ELF-1 (cell line): Measurements from ENCODE around the gene RPE65.
"Not testable (repeated sequence)": the region's sequence is repeated elsewhere in the genome, so short reads cannot be mapped to it uniquely, and the experiment has no call there.

Experiments used
- DNase-seq: peaks from one replicate; pipeline ENCODE4 v3.0.0-alpha.2; 2016; ENCODE audit warnings: low read depth, low spot score

The RPE65 gene

DNA sequence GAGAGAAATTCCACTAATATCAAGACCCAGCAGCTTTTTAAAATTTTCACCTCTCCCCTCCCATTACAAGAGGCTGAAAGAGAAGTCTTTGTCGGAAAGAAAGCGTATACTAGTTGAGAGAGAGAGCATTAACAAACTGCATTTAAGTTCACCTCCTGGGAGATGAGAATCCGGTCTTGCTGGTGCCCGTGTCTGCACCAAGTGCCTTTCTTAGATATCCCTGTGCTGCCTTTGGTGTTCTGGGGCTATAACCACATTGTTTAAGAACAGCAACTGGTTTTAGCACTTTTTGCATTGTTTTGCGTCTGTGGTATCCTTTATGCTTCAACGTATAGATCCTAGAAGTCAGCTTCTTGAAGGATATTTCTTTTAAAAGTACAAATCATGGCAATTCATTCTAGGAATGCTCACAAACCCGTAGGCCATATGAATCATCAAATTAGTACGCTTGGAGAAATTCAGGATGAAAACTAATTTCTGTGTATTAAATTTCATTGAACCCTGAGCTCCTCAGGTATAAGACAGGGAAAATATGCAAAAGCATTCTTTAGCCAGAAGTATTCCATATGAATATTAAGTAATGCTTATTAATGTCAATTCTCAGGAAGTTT, 3.4 kb upstream of the RPE65 start:
- no peak for DNase-seq

DNA sequence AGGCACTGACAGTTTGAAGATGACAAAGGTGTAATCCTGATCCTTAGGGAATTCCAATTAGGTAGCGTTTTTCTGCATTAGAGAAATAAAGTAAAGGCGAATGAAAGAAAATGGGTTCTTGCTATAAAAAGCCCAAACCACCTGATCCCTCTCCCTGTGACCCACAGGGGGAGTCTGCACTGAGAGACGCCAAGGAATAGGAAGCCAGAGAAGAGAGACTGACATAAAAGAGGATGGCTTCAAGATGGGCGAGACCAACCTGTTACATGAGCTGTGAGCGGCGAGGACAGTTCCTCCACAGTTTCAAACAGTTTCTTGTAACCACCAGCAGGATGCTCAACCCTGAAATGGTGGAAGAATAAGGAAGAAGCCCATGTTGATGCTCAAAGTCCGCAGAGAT, 1.4 kb downstream of the RPE65 start:
- peak; percentile 30 for DNase-seq

DNA sequence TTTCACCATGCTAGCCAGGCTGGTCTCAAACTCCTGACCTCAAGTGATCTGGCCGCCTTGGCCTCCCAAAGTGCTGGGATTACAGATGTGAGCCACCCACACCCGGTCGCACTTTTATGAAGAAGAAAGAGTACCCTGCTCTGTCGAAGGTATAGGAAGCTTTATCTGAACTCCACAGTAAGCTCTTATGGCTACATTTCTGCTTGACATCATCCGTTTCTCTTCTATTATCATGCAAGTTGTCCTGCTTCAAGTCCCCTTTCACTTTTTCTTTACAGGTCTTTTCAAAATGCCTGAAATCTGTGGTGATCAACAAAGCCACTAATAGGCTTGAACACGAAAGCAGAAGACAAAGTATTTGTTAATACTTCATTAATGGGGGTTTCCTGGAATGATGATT, 4.0 kb downstream of the RPE65 start:
- DNase-seq, result no peak

DNA sequence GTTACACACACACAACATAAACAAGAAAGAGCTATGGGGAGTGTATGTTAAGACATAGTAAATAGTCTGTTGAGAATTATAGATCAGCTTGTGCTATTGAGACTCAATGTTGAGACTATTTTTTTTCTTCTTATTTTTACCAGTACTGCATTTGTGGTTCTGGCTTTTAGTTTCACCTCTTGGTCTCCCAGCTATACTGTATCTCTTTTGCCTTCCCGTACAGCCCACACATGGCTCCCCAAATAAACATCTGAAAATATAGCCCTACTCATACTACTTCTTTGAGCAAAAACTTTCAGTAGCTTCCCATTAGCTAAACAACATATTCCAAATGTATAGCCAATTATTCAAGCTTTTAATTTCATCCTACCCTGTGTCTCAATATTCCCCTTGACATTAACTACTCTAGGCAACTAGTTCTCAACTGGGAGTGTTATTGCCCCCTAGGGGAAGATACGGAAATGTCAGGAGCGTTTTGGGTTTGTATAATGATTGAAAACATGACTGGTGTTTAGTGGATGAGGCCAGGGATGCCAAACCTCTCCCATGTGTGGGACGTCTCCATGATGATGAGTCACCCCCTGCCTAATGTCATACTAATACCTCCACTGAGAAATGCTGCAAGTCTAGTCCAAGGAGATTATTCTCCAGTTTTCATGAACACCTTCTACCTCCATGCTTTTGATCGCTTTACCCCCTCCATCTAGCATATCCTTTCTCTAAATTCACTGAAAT, 6.8 kb downstream of the RPE65 start:
- DNase-seq, result peak; percentile 24

DNA sequence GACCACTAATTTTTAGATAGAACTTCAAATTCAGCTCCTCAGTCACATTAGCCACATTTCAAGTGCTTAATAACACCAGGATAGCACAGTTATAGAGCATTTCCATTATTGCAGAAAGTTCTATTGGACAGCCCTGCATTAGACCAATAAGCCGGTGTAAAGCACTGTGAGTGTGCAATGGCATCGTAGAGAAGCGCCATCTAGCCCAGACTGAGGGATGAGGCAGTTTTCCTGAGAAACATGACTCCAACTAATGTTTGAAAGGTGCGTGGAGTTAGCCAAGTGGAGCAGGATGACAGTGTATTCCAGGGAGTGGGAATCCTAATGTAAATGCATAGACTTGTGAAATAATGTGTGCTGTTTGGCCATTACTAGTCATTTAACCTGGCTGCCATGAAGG, 7.7 kb downstream of the RPE65 start:
- DNase-seq, result no peak

DNA sequence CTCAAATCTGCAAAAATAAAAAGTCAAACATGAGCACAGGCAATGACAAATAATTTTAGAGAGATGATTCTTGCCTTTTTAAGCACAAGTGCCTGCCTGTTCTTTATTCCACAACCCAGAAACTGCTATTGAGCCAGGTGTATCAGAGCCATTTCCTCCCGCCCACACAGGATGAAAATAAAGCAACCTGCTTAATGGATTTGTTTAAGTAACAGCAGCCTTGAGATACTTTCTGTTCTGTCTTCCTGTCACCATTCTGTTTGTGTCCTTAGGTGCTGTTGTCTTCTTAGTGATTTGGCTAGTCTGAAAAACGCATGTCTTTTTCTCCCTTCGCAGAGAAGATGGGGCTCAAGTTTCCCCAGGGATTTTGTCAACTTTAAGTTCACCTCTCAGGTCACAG, 11.4 kb downstream of the RPE65 start:
- DNase-seq, result no peak

DNA sequence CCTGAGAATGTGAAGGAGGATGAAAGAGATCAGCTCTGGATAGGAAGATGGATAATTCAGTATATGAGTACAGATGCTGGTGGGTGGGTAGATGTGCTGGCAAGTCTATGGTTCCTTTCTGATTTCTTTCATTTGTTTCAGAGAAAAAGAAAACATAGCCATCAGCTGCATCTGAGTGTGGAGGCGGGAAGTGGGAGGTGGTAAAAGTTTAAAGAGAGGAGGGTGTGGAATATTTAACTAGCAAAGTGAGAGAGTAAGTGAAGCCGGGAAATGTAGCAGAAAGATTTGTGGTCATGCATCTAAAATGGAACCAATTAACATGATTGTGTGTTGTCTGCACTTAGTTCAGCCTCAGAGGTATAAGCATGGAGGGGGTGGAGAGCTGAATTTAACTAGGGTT, 16.4 kb downstream of the RPE65 start:
- DNase-seq, result no peak

DNA sequence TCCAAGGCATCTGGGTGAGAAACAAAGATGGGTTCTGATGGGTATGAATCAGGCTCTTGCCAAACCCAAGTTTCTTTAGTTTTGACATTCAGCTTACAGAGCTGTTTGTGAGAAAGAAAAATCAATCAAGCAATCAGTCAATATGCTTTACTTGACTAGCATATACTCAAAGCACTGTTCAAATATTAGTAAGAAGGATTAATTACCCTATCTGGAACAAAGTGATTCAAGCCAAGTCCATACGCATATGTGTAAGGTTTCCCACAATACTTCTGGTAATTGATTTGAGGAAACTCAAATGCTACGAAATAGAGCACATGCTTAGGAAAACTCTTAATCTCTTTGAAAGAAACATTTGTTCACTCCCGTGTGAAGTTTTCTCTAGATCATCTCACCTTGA, 18.7 kb downstream of the RPE65 start:
- DNase-seq, result no peak

DNA sequence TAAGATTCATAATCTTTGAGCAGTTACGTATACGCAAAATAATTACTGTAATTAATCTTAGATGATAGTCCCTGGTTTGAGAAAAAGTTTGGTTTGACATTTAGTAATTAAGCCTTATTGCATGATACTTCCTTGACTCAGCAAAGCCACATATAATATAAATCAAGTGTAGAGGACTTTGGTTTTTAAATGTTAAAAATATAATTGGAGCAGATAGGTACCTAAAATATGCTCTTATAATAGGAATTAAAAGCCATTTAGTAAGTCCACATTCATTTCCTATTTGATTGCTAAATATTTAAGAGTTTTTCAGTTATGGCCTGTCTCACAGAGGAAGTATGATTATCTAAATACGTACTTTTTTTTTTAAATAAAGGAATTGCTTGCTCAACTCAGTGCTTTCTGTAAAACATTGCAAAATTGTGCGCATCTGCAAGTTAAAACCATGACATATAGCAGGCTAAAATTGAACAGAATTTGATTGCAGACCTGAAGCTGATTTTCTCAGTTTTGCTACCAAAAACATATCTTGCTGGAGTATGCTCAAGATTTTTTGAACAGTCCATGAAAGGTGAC, 20.4 kb downstream of the RPE65 start:
- DNase-seq, result no peak

DNA sequence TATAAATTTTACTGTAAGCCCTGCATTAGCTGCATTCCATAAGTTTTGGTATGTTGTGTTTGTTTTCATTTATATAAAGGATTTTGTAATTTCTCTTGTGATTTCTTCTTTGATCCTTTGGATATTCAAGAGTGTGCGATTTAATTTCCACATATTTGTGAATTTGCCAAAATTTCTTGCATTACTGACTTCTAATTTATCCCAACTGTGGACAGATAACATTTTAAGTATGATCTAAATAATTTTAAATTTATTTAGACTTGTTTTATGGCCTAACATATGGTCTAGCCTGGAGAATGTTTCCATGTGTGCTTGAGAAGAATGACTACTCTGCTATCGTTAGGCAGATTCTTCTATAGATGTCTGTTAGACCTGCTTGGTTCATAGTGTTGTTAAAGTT, 23.2 kb downstream of the RPE65 start:
- DNase-seq, result no peak

DNA sequence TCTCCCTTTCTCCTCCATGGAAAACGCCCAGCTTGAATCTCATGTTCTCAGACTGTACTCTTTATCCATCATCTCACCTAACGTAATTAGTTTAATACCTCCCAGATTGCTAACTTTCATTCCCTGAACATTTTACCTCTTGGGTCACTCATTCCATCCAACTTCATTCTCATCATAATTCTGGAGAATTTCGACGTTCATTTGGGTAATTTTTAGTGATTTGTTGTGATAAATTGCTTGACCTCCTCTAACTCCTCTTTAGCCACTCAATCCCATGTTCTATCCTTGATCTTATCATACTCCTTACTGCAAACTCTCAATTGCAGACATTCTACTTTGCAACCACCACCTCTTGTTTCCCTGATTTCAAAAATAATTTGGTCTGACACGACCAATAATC, 28.4 kb downstream of the RPE65 start:
- DNase-seq, result no peak

DNA sequence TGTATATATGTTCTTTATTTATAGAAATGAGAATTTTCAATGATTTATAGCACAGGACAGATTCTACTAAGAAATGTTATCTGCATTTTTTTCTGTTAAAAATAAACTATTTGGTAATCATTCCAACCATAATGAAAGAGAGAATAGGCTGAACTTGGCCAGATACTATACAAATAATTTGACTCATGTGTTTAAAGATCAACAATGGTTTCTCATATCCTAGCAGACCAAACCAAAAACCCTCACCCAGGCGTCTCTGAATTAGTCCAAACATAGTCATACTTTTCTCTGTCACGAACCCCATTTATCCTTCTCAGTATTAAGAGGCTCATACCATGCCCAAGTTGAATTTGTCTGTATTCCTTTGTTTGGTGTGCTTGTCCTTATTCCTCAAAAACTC, 40.3 kb downstream of the RPE65 start:
- DNase-seq, result no peak

DNA sequence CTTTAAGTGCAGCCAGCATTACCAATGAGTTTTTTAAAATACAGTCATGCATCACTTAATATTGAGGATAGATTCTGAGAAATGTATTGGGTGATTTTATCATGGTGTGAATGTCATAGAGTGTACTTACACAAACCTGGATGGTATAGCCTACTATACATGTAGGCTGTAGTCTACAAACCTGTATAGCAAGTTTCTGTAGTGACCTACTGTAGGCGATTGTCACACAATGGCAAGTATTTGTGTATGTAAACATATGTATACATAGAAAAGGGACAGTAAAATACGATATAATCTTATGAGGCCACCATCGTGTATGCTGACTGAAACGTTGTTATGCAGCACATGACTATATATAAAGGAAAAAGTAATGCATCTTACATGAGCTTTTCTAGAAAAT, 48.2 kb downstream of the RPE65 start:
- no peak for DNase-seq

DNA sequence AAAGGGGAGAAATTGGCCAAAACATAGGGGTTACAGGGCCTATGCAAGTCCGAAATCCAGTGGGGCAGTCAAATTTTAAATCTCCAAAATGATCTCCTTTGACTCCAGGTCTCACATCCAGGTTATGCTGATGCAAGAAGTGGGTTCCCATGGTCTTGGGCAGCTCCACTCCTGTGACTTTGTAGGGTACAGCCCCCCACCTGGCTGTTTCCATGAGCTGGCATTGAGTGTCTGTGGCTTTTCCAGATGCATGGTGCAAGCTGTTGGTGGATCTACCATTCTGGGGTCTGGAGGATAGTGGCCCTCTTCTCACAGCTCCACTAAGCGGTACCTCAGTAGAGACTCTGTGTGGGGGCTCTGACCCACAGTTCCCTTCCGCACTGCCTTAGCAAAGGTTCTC, 54.2 kb downstream of the RPE65 start:
- not testable (repeated sequence) for DNase-seq

DNA sequence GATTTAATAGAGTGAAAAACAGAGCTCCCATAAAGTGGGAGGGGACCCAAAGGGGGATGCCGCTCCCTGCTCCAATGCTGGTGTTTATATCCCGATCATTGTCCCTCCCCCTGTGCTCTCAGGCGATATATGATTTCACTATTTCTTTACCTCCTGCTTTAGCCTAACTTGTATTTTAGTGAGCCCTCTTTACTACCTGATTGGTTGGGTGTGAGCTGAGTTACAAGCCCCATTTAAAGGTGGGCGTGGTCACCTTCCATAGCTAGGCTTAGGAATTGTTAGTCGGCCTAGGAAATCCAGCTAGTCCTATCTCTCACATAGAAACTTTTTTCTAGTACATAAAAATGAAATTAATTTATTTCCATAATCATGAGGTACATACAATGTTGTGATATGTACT, 57.3 kb downstream of the RPE65 start:
- not testable (repeated sequence) for DNase-seq

DNA sequence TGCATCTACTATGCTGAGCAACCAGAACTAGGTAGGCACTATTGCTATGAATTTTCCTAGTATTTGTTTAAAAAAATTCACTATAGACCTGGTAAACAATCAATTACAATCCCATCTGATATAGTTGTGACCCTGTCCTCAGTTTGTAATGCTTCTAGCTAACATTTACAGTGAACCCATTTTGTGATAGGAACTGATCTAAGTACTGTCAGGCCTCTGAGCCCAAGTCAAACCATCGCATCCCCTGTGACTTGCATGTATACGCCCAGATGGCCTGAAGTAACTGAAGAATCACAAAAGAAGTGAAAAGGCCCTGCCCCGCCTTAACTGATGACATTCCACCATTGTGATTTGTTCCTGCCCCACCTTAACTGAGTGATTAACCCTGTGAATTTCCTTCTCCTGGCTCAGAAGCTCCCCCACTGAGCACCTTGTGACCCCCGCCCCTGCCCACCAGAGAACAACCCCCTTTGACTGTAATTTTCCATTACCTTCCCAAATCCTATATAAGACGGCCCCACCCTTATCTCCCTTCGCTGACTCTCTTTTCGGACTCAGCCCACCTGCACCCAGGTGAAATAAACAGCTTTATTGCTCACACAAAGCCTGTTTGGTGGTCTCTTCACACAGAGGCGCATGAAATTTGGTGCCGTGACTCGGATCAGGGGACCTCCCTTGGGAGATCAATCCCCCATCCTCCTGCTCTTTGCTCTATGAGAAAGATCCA, 63.8 kb downstream of the RPE65 start:
- DNase-seq, result not testable (repeated sequence)

DNA sequence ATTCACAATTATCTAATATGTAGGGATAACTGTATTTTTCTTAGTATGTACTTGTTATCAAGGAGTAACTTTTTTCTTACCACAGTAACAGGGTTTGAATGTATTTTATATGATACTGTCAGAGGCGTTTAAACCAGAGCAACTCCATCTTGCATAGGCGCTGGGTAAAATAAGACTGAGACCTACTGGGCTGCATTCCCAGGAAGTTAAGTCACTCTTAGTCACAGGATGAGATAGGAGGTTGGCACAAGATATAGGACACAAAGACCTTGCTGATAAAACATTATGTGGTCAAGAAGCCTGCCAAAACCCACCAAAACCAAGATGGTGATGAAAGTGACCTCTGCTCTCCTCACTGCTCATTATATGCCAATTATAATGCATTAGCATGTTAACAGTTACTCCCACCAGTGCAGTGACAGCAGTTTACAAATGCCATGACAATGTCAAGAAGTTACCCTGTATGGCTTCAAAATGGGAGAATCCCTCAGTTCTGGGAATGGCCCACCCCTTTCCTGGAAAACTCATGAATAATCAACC, 64.8 kb downstream of the RPE65 start:
- DNase-seq, result no peak

DNA sequence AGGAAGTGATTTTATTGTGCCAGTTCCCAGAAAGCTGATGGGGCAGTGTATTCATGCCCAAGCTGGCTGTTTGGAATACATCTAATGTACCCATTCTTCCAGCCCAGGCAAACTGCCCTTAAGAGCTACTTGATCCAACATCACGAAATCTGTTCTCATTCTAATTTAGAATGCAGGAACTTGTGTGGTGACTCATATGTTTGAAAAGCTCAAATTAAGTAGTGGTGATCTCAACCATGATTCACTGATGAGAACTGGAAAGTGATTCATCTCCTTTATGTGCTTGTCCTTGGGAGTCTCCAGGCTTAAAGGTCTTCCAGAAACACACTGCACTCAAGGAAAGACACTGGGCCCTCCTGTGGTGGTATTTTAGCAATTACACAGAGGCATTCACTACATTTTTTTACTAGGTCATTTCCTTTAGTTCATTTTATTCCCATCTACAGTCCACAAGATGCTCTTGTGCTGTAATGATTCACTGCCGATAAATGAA, 65.4 kb downstream of the RPE65 start:
- DNase-seq, result peak; percentile 21

DNA sequence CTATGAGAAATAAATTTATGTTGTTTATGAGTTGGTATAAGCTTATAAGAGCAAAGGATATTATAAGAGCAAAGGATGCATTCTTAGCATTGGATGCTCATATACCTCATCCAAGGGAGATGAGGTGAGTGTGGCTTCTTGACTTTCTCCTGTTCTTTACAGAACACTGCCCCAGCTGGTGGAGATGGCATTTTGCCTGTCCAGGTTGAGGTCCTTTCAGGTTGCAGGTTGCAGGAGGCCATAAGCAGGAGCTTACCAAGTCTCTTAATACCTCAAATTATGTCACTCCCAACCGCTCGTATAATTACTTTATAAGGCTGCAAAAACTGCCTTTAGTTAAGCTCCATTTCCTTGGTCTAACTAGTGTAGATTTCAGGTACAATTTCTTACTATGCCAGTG, 66.7 kb downstream of the RPE65 start:
- no peak for DNase-seq

DNA sequence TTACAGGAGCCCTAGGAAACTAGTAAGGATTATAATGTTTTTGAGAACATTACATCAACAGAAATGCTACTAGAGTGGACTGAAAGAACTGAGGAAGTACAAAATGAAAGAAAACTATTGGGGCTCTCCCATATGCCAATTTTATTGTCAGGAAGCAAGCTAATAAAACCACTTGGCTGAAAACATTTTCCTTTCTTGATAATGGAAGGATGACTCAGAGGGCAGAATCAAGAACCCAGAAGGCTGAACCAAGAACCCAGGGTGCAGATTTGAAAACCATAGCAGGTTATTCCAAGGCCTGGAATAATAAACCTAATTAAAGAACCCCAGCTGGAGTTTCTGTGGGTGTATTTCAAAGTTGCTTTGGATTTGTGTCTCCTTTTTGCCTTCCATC, 70.7 kb downstream of the RPE65 start:
- no peak for DNase-seq
